Kidney epithelial cell (primary cell): Measurements from ENCODE around the gene CKAP5. TPM values are rescaled to one million over a fixed set of nuclear protein-coding genes. Genes with fewer than 3 reads are reported as not detected.

ENCODE experiments used
- DNase-seq: peaks from one replicate; pipeline ENCODE4 v3.0.0-alpha.2; 2010; ENCODE audit warnings: low read depth
- H3K27me3 ChIP-seq: 2 replicates; pipeline ENCODE4 v1.6.0; 2011; ENCODE audit warnings: low read length; ENCODE audit not compliant: control insufficient read depth, insufficient read depth
- H3K36me3 ChIP-seq: 2 replicates; pipeline ENCODE4 v1.5.1; 2011; ENCODE audit warnings: low read length; ENCODE audit not compliant: control insufficient read depth, insufficient read depth
- H3K4me3 ChIP-seq: 2 replicates; pipeline ENCODE4 v1.5.1; 2011; ENCODE audit warnings: low read depth, mild to moderate bottlenecking, control low read depth, low read length
- total RNA-seq: library from RNA; depleted of rRNA; stranded (reverse); fragments of >200 nt; gene quantifications from 2 replicates; pipeline ENCODE4 v1.2.3, GENCODE V29; 2015
- TF ChIP-seq, protein P1 (sequence below): IDR thresholded peaks from 2 replicates; pipeline ENCODE4 v1.5.1; 2011; ENCODE audit warnings: mild to moderate bottlenecking, moderate library complexity, low read length, control low read depth, inconsistent platforms; ENCODE audit not compliant: insufficient read depth, poor library complexity, severe bottlenecking

Gene CKAP5
- total RNA-seq, 1 donor from 2014 or later: 44.6 TPM

DNA sequence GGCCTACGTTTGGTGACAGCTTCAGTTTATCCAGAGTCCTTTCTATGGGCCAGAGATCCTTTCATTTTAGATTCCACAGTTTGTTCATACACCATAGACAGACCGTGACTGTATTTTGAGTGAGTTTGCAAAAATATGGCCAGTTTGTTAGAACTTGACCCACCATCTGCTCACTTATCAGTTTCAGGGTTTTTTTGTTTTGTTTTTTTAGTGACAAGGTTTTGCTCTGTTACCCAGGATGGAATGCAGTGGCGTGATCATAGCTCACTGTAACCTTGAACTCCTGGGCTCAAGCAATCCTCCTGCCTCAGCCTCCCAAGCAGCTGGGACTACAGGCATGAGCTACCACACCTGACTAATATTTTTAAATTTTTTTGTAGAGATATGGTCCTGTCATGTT lies 9.1 kb upstream of the CKAP5 start:
- no peak for DNase-seq
- Histone ChIP-seq H3K36me3 (peaks cover 2% of the 10 kb centered on the region), H3K27me3 (no peaks in the 10 kb centered on the region), H3K4me3 (no peak overlapping the region)
- TF ChIP-seq, protein P1, sequence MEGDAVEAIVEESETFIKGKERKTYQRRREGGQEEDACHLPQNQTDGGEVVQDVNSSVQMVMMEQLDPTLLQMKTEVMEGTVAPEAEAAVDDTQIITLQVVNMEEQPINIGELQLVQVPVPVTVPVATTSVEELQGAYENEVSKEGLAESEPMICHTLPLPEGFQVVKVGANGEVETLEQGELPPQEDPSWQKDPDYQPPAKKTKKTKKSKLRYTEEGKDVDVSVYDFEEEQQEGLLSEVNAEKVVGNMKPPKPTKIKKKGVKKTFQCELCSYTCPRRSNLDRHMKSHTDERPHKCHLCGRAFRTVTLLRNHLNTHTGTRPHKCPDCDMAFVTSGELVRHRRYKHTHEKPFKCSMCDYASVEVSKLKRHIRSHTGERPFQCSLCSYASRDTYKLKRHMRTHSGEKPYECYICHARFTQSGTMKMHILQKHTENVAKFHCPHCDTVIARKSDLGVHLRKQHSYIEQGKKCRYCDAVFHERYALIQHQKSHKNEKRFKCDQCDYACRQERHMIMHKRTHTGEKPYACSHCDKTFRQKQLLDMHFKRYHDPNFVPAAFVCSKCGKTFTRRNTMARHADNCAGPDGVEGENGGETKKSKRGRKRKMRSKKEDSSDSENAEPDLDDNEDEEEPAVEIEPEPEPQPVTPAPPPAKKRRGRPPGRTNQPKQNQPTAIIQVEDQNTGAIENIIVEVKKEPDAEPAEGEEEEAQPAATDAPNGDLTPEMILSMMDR: no peak

DNA sequence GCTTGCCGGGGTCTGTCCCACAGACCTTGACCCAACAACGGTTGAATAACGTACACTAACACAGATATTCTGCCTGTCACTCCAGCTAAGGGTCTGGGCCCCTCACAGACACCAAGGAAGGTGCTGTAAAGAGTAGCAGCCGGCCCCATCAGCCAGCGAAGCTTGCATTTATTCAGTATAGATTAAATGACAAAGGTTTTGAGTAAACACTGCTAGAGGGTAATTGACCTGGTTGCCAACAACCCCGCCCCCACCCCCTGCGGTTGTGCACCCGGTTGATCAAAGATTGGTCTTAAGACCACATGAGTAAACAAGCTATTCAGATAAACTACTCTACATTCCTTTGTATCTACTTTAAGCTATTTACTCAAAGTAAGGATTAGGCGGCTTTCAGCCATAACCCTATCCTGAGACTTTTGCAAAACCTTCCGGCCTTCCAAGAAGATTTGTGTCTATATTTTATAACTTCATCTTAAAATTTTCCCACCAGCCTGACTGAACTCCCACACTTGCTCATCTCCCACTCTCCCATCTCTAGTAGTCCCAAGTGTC lies 4.8 kb upstream of the CKAP5 start:
- no peak overlapping the region for H3K4me3 ChIP-seq
- TF ChIP-seq, protein P1: no peak
- no peak for DNase-seq

DNA sequence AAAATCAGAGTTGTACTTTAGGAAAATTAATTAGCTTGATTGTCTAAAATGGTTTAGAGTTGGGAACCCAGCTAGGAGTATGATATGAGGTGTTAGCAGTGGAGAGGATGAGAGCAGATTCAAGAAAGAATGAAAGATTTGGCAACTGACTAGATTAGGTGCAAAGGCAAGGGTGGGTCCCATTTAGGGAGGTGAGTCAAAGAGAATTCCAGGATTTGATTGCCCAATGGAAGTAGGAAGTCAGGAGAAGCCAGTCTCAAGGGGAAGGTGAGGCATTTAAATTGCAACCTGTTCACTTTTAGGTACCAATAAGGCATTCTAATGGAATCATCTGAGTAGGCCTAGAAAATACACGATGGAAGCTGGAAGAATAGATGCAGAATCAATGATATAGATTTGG lies 3.6 kb upstream of the CKAP5 start:
- TF ChIP-seq, protein P1: no peak
- Histone ChIP-seq H3K36me3 (no peaks in the 10 kb centered on the region), H3K4me3 (no peak overlapping the region), H3K27me3 (no peaks in the 10 kb centered on the region)
- no peak for DNase-seq

More for the DNA sequence above, 4.8 kb upstream of the CKAP5 start:
- Histone ChIP-seq H3K27me3 (no peaks in the 10 kb centered on the region), H3K36me3 (no peaks in the 10 kb centered on the region)

DNA sequence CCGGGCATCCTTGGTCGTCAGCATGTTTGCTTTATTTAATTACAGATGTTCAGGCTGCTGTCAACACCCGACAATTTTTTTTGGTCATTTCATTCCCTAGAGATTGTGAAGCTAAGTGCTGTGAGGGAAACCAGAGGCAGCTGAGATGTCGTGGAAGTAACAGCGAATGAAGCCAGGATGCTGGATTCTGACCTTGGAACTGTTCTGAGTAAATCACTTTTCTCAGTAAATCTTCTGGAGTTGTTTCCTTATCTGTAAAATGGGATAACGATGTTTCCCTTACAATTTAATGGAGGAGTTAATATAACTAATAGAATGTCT lies 390 bp upstream of the CKAP5 start:
- TF ChIP-seq, protein P1: no peak
- Histone ChIP-seq H3K27me3 (no peaks in the 10 kb centered on the region), H3K36me3 (no peaks in the 10 kb centered on the region), H3K4me3 (peak overlapping the region; percentile 90)
- DNase-seq: no peak

DNA sequence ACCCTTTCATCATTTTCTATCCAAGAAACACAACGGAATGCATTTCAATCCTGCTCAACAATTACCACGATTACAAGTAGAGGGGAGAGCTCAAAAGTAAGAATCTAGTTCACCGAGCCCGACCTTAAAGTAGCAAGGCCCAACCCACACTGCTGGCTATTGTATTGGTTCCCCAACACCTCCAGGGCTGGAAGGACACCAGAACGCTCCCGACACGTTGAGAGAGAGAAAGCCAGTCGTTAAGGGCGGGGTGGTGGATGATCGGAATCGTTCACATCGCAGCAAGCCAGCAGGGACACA lies 690 bp downstream of the CKAP5 start:
- H3K36me3 ChIP-seq: no peaks in the 10 kb centered on the region

DNA sequence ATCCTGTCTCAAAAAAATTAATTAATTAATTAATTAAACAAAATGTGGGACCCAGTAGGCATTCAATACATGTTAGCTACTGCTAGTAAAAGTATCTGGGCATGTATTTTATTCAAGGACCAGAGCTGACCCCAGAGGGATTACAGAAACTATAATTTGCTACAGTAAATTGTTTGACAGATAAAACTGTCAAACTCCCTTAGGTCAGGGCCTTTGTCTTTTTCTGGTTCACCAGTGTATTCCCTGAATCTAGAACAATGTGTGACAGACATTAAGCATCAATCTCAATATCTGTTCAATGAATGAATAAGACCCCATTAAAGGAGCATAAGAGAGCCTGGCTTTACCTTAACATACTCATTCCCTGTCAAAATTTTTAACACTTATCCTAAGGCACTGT lies 6.0 kb downstream of the CKAP5 start:
- no peak for DNase-seq
- TF ChIP-seq, protein P1: no peak
- no peaks in the 10 kb centered on the region for H3K36me3 ChIP-seq
- H3K27me3 ChIP-seq: no peaks in the 10 kb centered on the region
- H3K4me3 ChIP-seq: no peak overlapping the region

More for the DNA sequence above, 690 bp downstream of the CKAP5 start:
- H3K4me3 ChIP-seq: peak overlapping the region; percentile 90
- no peak for DNase-seq
- no peaks in the 10 kb centered on the region for H3K27me3 ChIP-seq
- TF ChIP-seq, protein P1: no peak
